GM19463 (cell line): Measurements from ENCODE around the gene ALKBH7.
"Not testable (repeated sequence)": the region's sequence is repeated elsewhere in the genome, so short reads cannot be mapped to it uniquely, and the experiment has no call there.

Experiments
- ATAC-seq: cut with Tn5 transposase; IDR thresholded peaks from one replicate; pipeline ENCODE4 v1.9.1; 2021; ENCODE audit warnings: mild to moderate bottlenecking, moderate library complexity; ENCODE audit not compliant: unreplicated experiment

The ALKBH7 gene

GRCh38 chr19:6372594-6373095 lies at the start of gene ALKBH7:
Gene ALKBH7 (plus strand): TSS chr19:6372794. CDS start chr19:6372821, 27 bp downstream.
- peak; percentile 76 for ATAC-seq

GRCh38 chr19:6324757-6325156 lies 47.8 kb upstream of the ALKBH7 start:
- ATAC-seq, result no peak

GRCh38 chr19:6325614-6326013 lies 47.0 kb upstream of the ALKBH7 start:
- no peak for ATAC-seq

GRCh38 chr19:6326815-6327214 lies 45.8 kb upstream of the ALKBH7 start:
- ATAC-seq, result no peak

- no peak for ATAC-seq
Observed at GRCh38 chr19:6333439-6333838, 39.2 kb upstream of the ALKBH7 start, which contains the start of gene ACER1. Gene ACER1 (minus strand): TSS chr19:6333612. CDS start chr19:6333551, 61 bp downstream.

- ATAC-seq, result no peak
Observed at GRCh38 chr19:6334490-6335285, 37.9 kb upstream of the ALKBH7 start.

GRCh38 chr19:6340493-6341201 lies 31.9 kb upstream of the ALKBH7 start:
- no peak for ATAC-seq

GRCh38 chr19:6343462-6343861 lies 29.1 kb upstream of the ALKBH7 start:
- ATAC-seq, result no peak

- not testable (repeated sequence) for ATAC-seq
Observed at GRCh38 chr19:6349271-6349670, 23.3 kb upstream of the ALKBH7 start.

GRCh38 chr19:6350688-6351087 lies 21.9 kb upstream of the ALKBH7 start:
- ATAC-seq, result no peak

GRCh38 chr19:6352381-6353165 lies 20.0 kb upstream of the ALKBH7 start:
- ATAC-seq, result no peak

- ATAC-seq, result no peak
Observed at GRCh38 chr19:6354098-6354674, 18.4 kb upstream of the ALKBH7 start.

- not testable (repeated sequence) for ATAC-seq
Observed at GRCh38 chr19:6355321-6356040, 17.1 kb upstream of the ALKBH7 start.

- ATAC-seq, result no peak
Observed at GRCh38 chr19:6357174-6357573, 15.4 kb upstream of the ALKBH7 start.

- no peak for ATAC-seq
Observed at GRCh38 chr19:6358003-6358402, 14.6 kb upstream of the ALKBH7 start.

- no peak for ATAC-seq
Observed at GRCh38 chr19:6359568-6360341, 12.8 kb upstream of the ALKBH7 start.

GRCh38 chr19:6360445-6360844 lies 12.1 kb upstream of the ALKBH7 start:
- not testable (repeated sequence) for ATAC-seq

GRCh38 chr19:6360857-6361216 lies 11.8 kb upstream of the ALKBH7 start:
- ATAC-seq, result not testable (repeated sequence)

GRCh38 chr19:6362027-6362350 lies 10.6 kb upstream of the ALKBH7 start:
- ATAC-seq, result no peak
